Immature natural killer cell (primary cell): ENCODE measurements around the gene TPM2. TPM values are rescaled to one million over a fixed set of nuclear protein-coding genes. Genes with fewer than 3 reads are reported as not detected.

Source experiments
- DNase-seq, 3 donors: peaks; one replicate each; pipeline ENCODE4 v3.0.0; 2022; ENCODE audit warnings: mixed read lengths in 1 of 3
- H3K27ac Mint-ChIP-seq, 6 donors: one replicate each; pipeline ENCODE4 v1.8.0; 2020; ENCODE audit warnings: mixed read lengths in 6 of 6, mild to moderate bottlenecking in 5 of 6, inconsistent platforms in 4 of 6, moderate library complexity in 3 of 6
- H3K27me3 Mint-ChIP-seq, 3 donors: one replicate each; pipeline ENCODE4 v1.8.0; 2020 to 2021; ENCODE audit warnings: low read depth in 3 of 3, mild to moderate bottlenecking in 3 of 3, mixed read lengths in 3 of 3, moderate library complexity in 3 of 3, inconsistent platforms in 1 of 3
- H3K36me3 Mint-ChIP-seq, 3 donors: one replicate each; pipeline ENCODE4 v1.8.0; 2020; ENCODE audit warnings: mixed read lengths in 3 of 3, inconsistent platforms in 2 of 3, mild to moderate bottlenecking in 2 of 3
- H3K4me1 Mint-ChIP-seq, 2 donors: one replicate each; pipeline ENCODE4 v1.8.0; 2020; ENCODE audit warnings: inconsistent platforms in 2 of 2, mild to moderate bottlenecking in 2 of 2, mixed read lengths in 2 of 2, moderate library complexity in 1 of 2
- H3K4me3 Mint-ChIP-seq, 5 donors: one replicate each; pipeline ENCODE4 v1.8.0; 2020; ENCODE audit warnings: mild to moderate bottlenecking in 5 of 5, mixed read lengths in 5 of 5, inconsistent platforms in 3 of 5, moderate library complexity in 3 of 5
- H3K9me3 Mint-ChIP-seq, 6 donors: one replicate each; pipeline ENCODE4 v1.8.0; 2020; ENCODE audit warnings: mild to moderate bottlenecking in 6 of 6, mixed read lengths in 6 of 6, inconsistent platforms in 4 of 6, moderate library complexity in 3 of 6
- polyA plus RNA-seq, 3 donors: library from polyadenylated mRNA; unstranded; fragments of 300-500 nt; fragmentation: Illumina TruSeq; gene quantifications; one replicate each; pipeline ENCODE4 v1.2.3, GENCODE V29; 2021

The TPM2 gene
- polyA plus RNA-seq, 3 donors from 2014 or later = 0.28 TPM; not detected in 2

DNA sequence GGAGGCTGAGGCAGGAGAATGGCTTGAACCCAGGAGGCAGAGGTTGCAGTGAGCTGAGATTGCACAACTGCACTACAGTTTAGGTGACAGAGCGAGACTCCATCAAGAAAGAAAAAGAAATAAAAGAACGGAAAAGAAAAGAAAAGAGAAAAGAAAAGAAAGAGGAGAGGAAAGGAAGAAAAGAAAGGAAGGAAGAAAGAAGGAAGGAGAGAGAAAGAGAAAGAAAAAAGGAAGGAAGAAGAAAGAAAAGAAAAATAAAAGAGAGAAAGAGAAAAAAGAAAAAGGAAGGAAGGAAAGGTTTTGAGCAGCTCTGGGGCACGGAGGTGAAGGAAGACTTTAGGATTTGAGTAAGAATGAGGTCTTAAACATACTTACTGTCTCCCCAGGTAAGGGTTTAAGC, 23.9 kb upstream of the TPM2 start:
- no peak for DNase-seq
- H3K27me3 Mint-ChIP-seq = peaks cover 0 to 5% (median 2%) of the 10 kb centered on the region in 3 donors
- no peak overlapping the region for H3K4me3 Mint-ChIP-seq
- peaks cover 25 to 75% (median 38%) of the 10 kb centered on the region in 3 donors for H3K36me3 Mint-ChIP-seq
- no peaks in the 10 kb centered on the region for H3K4me1 Mint-ChIP-seq
- H3K9me3 Mint-ChIP-seq = no peaks in the 10 kb centered on the region
- peak overlapping the region in 1 of 6 donors; percentile 61 for H3K27ac Mint-ChIP-seq

DNA sequence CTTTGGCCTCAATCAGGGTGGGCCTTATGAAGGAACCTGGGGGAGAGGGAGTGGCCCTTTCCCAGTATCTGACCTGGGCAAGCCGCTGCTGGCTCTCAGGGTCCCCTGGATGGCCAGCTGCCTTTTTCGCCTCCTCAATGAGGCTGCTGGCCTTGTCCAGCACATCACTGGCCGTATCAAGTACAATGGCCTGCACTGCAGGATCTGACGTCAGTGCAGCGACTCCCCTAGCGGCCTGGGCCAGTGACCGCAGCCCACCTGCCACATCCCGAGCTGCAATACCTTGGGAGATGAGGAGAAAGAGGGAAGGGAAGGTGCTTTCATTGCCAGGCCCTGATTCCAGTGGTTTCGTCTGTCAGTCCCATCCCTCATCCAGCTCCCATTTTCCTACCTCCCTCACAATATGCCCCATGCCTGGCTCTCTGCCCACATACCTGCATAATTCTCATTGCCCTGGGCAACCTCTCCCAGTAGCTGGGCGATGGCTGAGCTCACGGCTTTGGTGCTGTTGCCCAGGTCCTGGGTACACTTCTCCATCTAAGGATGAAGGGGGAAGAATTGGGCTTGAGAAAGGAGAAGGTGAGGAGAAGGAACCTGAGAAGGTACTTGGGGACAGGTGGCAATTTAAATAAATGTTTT, 23.2 kb upstream of the TPM2 start:
- H3K9me3 Mint-ChIP-seq = no peaks in the 10 kb centered on the region
- H3K27ac Mint-ChIP-seq = no peak overlapping the region
- H3K4me3 Mint-ChIP-seq = no peak overlapping the region
- DNase-seq = no peak
- peaks cover 21 to 75% (median 42%) of the 10 kb centered on the region in 3 donors for H3K36me3 Mint-ChIP-seq
- peaks cover 0 to 5% (median 2%) of the 10 kb centered on the region in 3 donors for H3K27me3 Mint-ChIP-seq
- no peaks in the 10 kb centered on the region for H3K4me1 Mint-ChIP-seq

DNA sequence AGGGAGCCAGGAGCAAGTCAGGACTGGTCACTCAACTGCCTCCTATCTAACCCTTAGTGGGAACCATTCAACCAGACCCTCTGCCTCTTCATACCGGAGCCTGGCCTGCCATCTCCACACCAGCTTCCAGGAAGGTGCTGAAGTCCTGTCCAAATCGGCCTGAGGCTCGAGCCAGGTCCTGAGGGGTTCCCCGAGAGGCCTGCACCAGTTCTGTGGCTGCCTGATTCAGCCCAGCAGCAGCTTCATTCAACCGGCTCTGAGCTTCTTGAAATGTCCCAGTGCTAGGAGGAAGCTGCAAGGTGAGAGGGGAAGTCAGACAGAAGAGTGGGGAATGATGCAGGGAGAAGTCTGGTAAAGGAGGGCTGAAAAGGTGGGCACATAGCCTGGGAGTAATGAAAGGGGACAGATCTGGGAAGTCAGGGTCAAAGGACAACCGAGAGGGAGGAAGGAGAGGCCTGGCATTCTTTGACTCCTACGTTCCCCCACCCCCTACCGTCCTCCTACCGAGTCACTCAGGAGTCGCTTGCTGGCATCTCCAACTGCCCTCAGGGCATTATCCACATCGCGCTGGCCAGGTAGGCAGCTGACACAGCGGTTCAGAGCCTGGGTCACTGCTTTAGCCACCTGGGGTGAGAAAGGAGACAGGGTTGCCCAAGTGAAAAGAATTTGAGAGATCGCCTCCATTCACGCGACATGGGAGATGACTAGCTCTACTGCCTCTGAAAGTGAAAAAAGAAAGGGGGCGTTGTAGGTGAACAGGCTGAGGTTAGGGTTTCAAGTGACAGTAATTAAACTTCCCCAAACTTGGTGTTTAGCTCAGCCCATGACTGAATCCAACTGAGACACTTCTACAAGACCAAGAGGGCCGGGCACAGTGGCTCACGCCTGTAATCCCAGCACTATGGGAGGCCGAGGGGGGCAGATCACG, 22.0 kb upstream of the TPM2 start:
- H3K4me3 Mint-ChIP-seq = no peak overlapping the region
- peaks cover 27 to 81% (median 49%) of the 10 kb centered on the region in 3 donors for H3K36me3 Mint-ChIP-seq
- H3K27ac Mint-ChIP-seq = peak overlapping the region in 2 of 6 donors; percentile 39 to 83
- peaks cover 0 to 2% (median 2%) of the 10 kb centered on the region in 3 donors for H3K27me3 Mint-ChIP-seq
- H3K9me3 Mint-ChIP-seq = no peaks in the 10 kb centered on the region
- H3K4me1 Mint-ChIP-seq = no peaks in the 10 kb centered on the region
- DNase-seq = no peak

- Mint-ChIP-seq H3K27me3 (peaks cover 0 to 2% (median 2%) of the 10 kb centered on the region in 3 donors), H3K4me3 (no peak overlapping the region), H3K36me3 (peaks cover 21 to 80% (median 44%) of the 10 kb centered on the region in 3 donors), H3K27ac (peak overlapping the region in 3 of 6 donors; percentile 2 to 39 (median 30)), H3K9me3 (no peaks in the 10 kb centered on the region), H3K4me1 (no peaks in the 10 kb centered on the region)
- no peak for DNase-seq
These were observed 21.2 kb upstream of the TPM2 start for GRCh38 chr9:35710818-35711500.

GRCh38 chr9:35708146-35708545, 18.4 kb upstream of the TPM2 start:
- Mint-ChIP-seq H3K27me3 (peaks cover 0 to 2% (median 0%) of the 10 kb centered on the region in 3 donors), H3K9me3 (no peaks in the 10 kb centered on the region), H3K4me1 (no peaks in the 10 kb centered on the region), H3K36me3 (peaks cover 10 to 76% (median 48%) of the 10 kb centered on the region in 3 donors), H3K4me3 (no peak overlapping the region), H3K27ac (peak overlapping the region in 2 of 6 donors; percentile 9 to 60)
- DNase-seq = no peak

- peaks cover 0 to 2% (median 0%) of the 10 kb centered on the region in 3 donors for H3K27me3 Mint-ChIP-seq
- peaks cover 16 to 77% (median 52%) of the 10 kb centered on the region in 3 donors for H3K36me3 Mint-ChIP-seq
- H3K4me3 Mint-ChIP-seq = no peak overlapping the region
- no peaks in the 10 kb centered on the region for H3K9me3 Mint-ChIP-seq
- peak overlapping the region in 2 of 6 donors; percentile 55 to 68 for H3K27ac Mint-ChIP-seq
- H3K4me1 Mint-ChIP-seq = no peaks in the 10 kb centered on the region
- DNase-seq = no peak
These were observed 17.2 kb upstream of the TPM2 start for GRCh38 chr9:35706951-35707350.

DNA sequence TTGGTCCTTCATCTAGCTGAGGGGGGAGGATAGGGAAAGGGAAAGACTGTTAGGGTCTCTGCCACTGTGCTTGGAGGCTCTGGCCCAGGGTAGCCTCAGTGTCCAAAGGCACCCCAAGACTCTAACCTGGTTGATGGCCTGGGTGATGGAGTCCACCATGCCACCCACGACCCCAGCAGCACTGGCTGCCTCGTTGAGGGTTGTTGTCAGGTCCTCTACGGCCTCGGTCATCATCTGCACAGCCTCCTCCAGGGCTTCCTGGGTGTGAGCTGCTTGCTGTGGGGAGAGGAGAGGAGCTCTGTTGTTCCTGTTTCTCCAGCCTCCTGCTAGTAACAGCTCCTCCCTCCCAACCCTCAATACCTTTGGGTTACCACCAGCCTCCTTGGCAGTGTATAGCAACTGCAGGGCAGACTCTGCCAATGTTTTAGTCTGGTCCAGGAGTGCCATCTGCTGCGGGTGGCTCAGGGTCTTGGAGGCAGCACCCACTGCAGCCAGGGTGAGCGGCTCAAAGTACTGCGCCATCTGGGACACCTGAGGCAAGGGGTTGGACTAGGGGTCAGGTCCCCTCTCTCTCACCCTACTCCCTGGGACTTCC, 16.2 kb upstream of the TPM2 start:
- no peaks in the 10 kb centered on the region for H3K9me3 Mint-ChIP-seq
- H3K4me3 Mint-ChIP-seq = no peak overlapping the region
- peaks cover 16 to 68% (median 47%) of the 10 kb centered on the region in 3 donors for H3K36me3 Mint-ChIP-seq
- H3K27ac Mint-ChIP-seq = peak overlapping the region in 1 of 6 donors; percentile 58
- no peaks in the 10 kb centered on the region for H3K4me1 Mint-ChIP-seq
- peaks cover 0 to 2% (median 0%) of the 10 kb centered on the region in 3 donors for H3K27me3 Mint-ChIP-seq
- no peak for DNase-seq

GRCh38 chr9:35705372-35705771, 15.6 kb upstream of the TPM2 start:
- no peaks in the 10 kb centered on the region for H3K27me3 Mint-ChIP-seq
- H3K9me3 Mint-ChIP-seq = no peaks in the 10 kb centered on the region
- DNase-seq = no peak
- H3K4me3 Mint-ChIP-seq = no peak overlapping the region
- H3K36me3 Mint-ChIP-seq = peaks cover 16 to 62% (median 42%) of the 10 kb centered on the region in 3 donors
- H3K4me1 Mint-ChIP-seq = no peaks in the 10 kb centered on the region
- peak overlapping the region in 1 of 6 donors; percentile 58 for H3K27ac Mint-ChIP-seq

- Mint-ChIP-seq H3K9me3 (no peaks in the 10 kb centered on the region), H3K36me3 (peaks cover 16 to 56% (median 40%) of the 10 kb centered on the region in 3 donors), H3K4me1 (no peaks in the 10 kb centered on the region), H3K27me3 (no peaks in the 10 kb centered on the region), H3K4me3 (no peak overlapping the region), H3K27ac (peak overlapping the region in 2 of 6 donors; percentile 28 to 41)
- no peak for DNase-seq
These were observed 14.4 kb upstream of the TPM2 start for GRCh38 chr9:35703906-35704672.

DNA sequence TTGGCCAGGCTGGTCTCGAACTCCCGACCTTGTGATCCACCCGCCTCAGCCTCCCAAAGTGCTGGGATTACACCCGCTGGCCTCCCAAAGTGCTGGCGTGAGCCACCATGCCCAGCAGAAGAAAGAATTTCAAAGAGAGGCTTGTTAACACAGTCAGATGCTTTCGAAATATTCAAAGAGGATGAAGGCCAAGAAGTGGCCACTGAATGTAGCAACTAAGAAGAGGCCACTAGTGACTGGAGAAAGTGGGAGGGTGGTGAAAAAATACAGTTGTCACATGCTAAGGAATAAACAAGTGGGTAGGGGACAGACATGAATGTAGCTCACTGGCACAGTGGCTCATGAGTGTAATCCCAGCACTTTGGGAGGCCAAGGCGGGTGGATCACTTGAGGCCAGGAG, 13.0 kb upstream of the TPM2 start:
- Mint-ChIP-seq H3K27me3 (no peaks in the 10 kb centered on the region), H3K4me1 (peaks cover 0 to 2% of the 10 kb centered on the region in 2 donors), H3K36me3 (peaks cover 14 to 46% (median 33%) of the 10 kb centered on the region in 3 donors), H3K4me3 (no peak overlapping the region), H3K27ac (peak overlapping the region in 1 of 6 donors; percentile 53), H3K9me3 (no peaks in the 10 kb centered on the region)
- no peak for DNase-seq

DNA sequence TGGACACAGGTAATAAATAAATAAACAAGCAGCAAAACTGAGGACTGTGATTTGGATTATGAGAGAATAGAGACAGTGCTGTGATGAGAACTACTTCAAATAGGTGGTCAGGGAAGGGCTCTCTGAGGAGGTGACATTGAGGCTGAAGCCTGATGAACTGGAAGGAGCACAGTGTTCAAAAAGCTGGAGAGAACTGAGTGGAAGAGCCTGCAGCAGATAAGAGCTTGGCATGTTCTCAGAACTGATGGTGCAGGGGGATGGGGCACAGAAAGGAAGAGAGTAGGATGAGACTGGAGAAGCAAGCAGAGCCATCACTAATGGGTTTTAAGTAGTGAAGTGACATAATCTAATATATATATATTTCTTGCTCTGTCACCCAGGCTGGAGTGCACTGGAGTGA, 11.2 kb upstream of the TPM2 start:
- Mint-ChIP-seq H3K4me3 (no peak overlapping the region), H3K9me3 (no peaks in the 10 kb centered on the region), H3K27ac (no peak overlapping the region), H3K36me3 (peaks cover 13 to 39% (median 30%) of the 10 kb centered on the region in 3 donors), H3K4me1 (peaks cover 9 to 10% of the 10 kb centered on the region in 2 donors), H3K27me3 (no peaks in the 10 kb centered on the region)
- no peak for DNase-seq

DNA sequence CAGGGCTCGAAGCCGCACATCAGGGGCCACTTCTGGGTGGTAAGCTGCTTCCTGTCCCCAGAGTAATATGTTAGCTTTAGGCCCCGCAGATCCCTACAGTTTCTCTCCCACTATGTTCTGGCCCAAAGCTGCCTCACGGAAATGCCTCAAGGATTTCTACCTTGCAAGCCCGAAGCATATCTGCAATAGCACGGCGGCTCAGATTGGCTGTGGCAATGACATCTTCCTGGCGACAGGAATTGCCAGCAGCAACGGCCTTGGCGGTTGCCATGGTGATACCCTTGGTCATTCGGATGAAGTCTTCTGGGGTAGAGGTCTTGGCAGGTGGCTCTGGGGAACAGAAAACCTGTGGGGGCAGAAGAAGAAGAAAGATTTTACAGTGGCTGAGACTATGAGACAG, 10.3 kb upstream of the TPM2 start:
- DNase-seq = no peak
- Mint-ChIP-seq H3K27me3 (no peaks in the 10 kb centered on the region), H3K36me3 (peaks cover 13 to 35% (median 30%) of the 10 kb centered on the region in 3 donors), H3K4me1 (peaks cover 9 to 10% of the 10 kb centered on the region in 2 donors), H3K9me3 (no peaks in the 10 kb centered on the region), H3K4me3 (no peak overlapping the region), H3K27ac (no peak overlapping the region)

DNA sequence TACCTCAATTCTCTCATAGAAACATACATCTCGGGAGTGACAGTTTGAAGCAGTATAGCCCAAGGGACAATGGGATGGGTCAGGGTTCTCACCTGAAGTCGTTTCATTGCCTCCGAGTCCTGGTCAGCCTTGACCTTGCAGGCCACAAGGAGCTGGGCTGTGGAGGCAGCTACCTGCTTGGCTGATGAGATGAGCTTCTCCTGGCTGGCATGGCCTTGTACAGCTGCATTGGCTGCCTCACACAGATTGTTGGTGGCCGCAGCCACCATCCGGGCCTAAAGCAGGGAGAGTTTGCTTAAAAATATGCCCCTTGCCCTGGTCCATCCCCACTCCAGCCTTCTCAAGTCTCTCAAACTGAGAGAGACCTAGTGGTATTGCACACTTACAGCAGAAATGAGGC, 8.5 kb upstream of the TPM2 start:
- DNase-seq = no peak
- H3K9me3 Mint-ChIP-seq = no peaks in the 10 kb centered on the region
- no peaks in the 10 kb centered on the region for H3K27me3 Mint-ChIP-seq
- peak overlapping the region in 3 of 6 donors; percentile 4 to 22 (median 7) for H3K27ac Mint-ChIP-seq
- H3K4me3 Mint-ChIP-seq = no peak overlapping the region
- H3K4me1 Mint-ChIP-seq = peaks cover 9 to 10% of the 10 kb centered on the region in 2 donors
- H3K36me3 Mint-ChIP-seq = peaks cover 12 to 20% (median 17%) of the 10 kb centered on the region in 3 donors
